GM10266 (cell line): ENCODE measurements around the gene TLK1.

Source experiments
- DNase-seq: peaks from one replicate; pipeline ENCODE4 v3.0.0; 2012; ENCODE audit errors: extremely low spot score
- CTCF ChIP-seq: IDR thresholded peaks from 2 replicates; pipeline ENCODE4 v1.5.1; 2012; ENCODE audit warnings: mild to moderate bottlenecking, low read depth; ENCODE audit not compliant: control insufficient read depth, insufficient read depth; ENCODE audit errors: missing control alignments

The TLK1 gene

GRCh38 chr2:170973492-170974303, 187.0 kb downstream of the TLK1 start:
- DNase-seq, result peak; percentile 96
- peak; percentile 93 for TF ChIP-seq CTCF

GRCh38 chr2:170973225-170973491, 187.5 kb downstream of the TLK1 start:
- no peak for DNase-seq
- no peak for TF ChIP-seq CTCF

GRCh38 chr2:170972296-170973224, 188.1 kb downstream of the TLK1 start:
- TF ChIP-seq CTCF, result no peak
- no peak for DNase-seq

GRCh38 chr2:170971071-170971470, 189.6 kb downstream of the TLK1 start:
- no peak for DNase-seq
- no peak for TF ChIP-seq CTCF

GRCh38 chr2:170969872-170970496, 190.7 kb downstream of the TLK1 start:
- no peak for TF ChIP-seq CTCF
- no peak for DNase-seq

- no peak for DNase-seq
- TF ChIP-seq CTCF, result no peak
Measured at GRCh38 chr2:170969030-170969429, 191.7 kb downstream of the TLK1 start.
